ENCODE measurements around the gene HSPG2. TPM values are rescaled to one million over a fixed set of nuclear protein-coding genes. Genes with fewer than 3 reads are reported as not detected.
"Not testable (repeated sequence)": the region's sequence is repeated elsewhere in the genome, so short reads cannot be mapped to it uniquely, and the experiment has no call there.

The HSPG2 gene
- total RNA-seq, 1 donor from 2014 or later, result 0.91 TPM

DNA sequence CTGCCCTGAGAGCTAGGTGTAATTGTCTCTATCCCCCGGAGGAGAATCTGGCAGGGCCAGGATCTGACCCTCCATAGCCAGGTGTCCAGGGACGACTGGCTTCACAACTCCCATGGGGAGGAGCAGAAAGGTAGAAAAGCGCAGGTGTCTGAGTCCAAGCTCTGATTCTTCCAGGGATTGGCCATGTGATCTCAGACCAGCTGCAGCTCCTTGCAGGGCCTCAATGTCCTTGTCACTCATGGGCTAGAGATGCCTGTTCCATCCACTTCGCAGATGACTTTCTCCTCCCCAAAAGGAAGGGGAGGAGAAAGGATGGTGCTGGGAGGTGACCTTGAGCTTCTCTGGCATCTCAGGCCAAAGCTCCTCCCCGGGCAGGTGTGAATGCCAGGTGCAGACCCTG is 22.7 kb downstream of the HSPG2 start:
- intact Hi-C loops (cut with micrococcal nuclease), result no loop called here

- intact Hi-C loops (cut with micrococcal nuclease), result no loop called here
These were observed 23.3 kb downstream of the HSPG2 start for GRCh38 chr1:21913763-21914162.

- intact Hi-C loops (cut with micrococcal nuclease), result no loop called here
These were observed 23.9 kb downstream of the HSPG2 start for GRCh38 chr1:21913258-21913657.

DNA sequence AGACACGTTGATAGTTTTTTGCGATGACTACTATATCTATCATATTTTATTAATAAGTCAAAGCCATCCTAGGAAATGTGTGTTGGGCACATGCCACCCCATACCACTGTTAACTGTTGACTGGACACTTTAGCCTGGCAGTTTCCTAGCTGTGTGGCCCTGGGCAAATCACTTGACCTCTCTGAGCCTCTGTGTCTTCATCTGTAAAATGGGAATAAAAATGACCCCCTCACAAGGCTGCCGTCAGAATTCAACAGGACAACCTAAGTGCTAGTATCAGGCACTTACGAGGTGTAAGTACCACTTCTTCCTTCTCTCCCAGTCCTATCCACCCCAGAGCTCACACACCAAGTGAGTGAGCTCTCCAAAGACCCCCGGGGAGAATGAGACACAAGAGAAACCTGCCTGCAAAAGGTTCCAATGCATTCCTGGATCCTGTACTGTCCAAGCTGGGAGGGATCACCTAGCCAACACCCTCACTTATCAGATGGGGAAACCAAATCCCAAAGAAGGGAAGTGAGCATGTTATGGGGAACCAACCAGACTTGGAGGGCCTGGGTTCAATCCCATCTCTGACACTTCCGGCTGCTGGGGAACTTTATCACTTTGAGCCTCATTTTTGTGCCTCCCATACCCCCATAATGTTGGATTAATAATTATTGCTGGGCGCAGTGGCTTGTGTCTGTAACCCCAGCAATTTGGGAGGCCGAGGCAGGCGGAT is 24.9 kb downstream of the HSPG2 start:
- intact Hi-C loops (cut with micrococcal nuclease), result no loop called here

- intact Hi-C loops (cut with micrococcal nuclease), result no loop called here
These were observed 25.7 kb downstream of the HSPG2 start for GRCh38 chr1:21911205-21912001.

DNA sequence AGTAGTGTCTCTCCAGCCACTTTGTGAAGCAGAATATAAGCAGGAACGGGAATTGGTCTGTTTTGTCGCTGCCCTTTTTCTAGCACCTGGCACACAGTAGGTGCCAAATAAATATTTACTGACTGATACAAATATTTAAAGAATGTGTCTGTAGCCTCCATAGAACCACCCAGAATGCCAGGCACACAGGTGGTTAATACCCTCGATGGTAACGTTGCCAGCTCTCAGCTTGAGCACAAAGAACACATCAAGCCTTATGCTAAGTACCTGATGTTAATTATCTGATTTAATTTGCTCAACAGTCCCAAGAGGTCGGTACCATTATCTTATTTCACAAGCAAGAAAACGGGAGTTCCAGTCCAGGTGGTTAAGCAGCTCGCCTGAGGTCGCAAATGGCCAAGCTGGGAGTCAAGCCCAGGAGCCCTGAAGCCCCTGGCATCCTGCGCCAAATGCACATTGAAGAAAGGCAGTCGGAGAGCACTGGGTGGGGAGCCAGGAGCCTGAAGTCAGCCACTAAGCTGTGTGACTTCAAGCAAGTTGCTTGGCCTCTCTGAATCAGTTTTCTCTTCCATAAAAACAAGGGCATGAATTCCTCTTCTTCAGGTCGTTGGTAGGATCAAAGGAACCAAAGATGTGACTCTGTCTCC is 26.4 kb downstream of the HSPG2 start:
- intact Hi-C loops (cut with micrococcal nuclease), result no loop called here

DNA sequence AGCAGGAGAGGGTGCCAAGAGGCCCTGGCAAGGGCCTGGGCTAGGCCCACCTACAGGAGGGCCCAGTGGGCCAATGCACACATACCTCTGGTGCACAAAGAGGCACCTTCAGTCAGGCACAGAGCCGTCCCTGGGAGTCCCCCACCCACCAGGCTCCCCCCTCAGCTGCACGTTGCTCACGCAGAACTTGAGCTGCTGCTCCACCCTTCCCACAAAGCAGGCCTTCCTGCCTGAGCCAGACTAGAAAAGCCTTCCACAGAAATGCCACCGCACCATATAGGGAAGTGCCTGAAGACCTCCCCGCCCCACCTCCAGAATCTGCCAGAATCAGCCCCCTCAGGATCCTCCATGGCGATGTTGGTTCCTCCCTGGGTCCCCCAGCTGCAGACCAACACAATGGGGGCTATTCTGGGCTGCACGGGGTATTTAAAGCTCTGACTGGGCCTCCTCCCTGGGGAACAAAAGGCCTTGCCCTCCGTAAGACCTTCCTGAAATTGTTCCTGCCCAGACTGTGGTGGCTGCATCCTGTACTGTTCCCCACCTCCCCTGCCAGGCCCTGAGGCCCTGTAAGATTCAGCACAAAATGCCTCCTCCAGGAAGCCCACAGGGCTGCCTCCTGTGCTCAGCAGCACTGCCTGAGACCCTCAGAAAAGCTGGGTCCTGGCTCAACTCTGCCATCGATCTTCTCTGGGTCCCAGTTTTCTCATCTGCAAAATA is 27.2 kb downstream of the HSPG2 start:
- intact Hi-C loops (cut with micrococcal nuclease), result no loop called here

DNA sequence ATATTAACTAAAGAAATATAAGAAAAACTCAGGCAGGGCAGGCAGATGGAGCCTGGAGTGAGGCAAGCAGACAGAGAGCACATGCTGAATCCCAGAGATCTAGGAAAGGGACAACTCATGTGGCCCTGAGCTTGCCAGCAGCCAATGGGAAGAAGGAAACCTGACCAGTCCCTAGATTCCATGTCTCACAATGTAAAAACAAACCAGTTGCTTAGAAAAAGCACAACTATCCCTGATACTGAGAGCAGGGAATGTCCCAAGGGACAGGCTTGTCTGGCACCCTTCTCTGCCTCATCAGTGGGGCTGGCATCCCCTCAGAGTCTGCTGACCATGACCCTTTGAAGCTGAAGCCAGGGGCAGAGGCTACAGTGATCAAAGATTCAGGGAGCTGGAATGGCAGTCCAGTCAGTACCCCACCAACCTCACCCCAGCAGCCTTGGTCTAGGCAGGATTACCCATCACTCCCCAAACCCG is 27.8 kb downstream of the HSPG2 start:
- intact Hi-C loops (cut with micrococcal nuclease), result no loop called here

DNA sequence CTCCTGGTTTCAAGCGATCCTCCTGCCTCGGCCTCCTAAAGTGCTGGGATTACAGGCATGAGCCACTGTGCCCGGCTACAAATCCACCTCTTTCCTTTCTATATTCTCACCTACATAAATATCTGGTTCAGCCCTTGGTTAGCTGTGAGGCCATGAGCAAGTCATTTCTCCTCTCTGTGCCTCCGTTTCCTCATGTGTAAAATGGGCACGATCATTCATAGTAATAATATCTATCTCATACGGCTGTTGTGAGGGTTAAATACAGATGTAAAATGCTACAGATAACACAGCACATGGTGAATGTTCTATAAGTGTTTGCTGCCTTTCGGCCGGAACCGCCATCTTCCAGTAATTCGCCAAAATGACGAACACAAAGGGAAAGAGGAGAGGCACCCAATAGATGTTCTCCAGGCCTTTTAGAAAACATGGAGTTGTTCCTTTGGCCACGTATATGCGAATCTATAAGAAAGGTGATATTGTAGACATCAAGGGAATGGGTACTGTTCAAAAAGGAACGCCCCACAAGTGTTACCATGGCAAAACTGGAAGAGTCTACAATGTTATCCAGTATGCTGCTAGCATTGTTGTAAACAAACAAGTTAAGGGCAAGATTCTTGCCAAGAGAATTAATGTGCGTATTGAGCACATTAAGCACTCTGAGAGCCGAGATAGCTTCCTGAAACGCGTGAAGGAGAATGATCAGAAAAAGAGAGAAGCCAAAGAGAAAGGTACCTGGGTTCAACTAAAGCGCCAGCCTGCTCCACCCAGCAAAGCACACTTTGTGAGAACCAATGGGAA is 29.2 kb downstream of the HSPG2 start:
- intact Hi-C loops (cut with micrococcal nuclease), result not testable (repeated sequence)

DNA sequence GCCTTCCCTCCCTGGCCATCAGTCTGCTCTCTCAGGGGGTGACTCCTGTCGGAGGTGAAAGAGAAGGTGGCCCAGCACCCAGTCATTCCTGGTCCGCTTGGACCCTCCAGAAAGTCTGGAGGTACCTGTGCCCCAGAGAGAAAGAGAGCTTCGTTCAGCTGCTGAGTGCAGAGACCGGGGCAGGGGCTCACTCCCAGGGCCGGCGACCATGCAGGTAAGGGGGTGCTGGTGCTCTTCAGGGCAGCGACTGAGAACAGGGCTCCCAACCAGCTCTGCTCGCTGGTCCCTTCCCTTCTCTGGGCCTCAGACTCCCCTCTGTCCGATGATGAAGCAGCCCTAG is 30.1 kb downstream of the HSPG2 start:
- intact Hi-C loops (cut with micrococcal nuclease), result no loop called here

DNA sequence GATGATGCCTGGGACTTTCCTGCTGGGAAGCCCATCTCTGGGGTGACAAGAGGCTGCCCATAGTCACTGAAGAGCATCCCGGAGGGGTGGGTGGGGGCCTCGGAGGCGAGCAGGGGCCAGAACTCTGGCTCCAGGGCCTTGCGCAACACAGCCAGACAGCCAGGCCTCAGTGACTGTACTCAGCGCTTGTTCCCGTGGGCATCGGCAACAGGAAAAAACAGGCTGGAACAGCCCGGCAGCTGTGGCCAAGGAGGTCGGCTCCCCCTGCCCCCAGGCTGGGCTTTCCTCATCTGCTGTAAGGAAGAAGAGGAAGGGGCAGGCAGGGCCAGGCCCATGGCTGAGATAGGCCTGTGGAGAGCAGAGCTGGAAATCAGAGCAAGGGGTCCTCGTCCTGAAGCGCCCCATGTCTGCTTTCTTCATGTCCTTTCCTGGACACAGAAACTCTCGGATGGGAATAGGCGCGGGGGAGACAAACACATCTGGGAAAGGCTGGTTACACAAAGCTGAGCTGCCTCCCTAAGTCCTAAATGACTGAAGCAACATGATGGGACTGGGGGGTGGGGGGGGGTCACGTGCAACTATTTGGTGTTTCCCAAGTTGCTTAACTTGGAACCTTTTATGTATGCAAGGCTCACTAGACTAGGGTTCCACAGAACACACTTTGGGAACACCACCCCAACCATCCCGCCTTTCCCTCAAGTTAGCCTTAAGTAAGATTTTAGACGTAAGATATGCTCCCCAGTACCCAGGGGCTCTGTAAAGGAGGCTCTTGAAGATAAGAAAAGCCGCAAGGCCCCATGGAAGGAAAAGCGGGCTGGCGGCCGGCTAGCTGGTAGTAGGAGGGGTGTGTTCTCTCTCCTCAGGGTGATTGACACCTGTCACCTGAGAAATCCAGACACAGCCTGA is 30.7 kb downstream of the HSPG2 start:
- intact Hi-C loops (cut with micrococcal nuclease), result no loop called here

DNA sequence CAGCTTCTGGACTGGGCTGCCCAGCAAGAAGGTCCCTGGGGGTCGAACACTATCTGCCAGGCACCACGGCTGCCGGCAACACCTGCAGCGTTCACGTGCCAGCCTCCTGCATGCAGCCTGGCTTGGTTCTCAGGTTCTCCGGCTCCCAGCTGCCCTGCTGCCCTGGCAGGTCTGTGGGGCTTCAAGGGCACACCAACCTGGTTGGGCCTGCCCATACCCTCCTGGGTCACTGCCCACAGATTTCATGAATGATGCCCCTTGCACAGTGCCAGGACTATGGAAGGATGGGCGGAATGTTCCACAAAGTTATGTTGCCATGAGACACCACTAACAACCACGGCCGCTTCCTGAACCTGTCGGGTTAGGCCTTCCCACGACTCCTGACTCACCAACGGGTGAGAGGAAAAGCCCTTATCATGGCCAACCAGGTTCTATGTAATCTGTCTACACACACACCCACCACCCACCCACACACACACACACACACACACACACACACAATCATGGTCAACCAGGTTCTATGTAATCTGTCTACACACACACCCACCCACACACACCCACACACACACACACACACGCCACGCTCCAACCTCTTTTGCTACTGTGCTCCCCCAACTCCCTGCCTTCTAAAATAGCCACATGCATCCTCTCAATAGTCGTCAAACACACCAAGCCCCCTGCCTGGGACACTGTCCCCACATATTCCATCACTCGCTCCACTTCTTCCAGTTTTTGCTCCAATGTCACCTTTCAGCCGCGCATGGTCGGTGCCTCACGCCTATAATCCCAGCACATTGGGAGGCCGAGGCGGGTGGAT is 32.2 kb downstream of the HSPG2 start:
- intact Hi-C loops (cut with micrococcal nuclease), result no loop called here

- intact Hi-C loops (cut with micrococcal nuclease), result no loop called here
These were observed 32.7 kb downstream of the HSPG2 start for GRCh38 chr1:21904454-21904703.

DNA sequence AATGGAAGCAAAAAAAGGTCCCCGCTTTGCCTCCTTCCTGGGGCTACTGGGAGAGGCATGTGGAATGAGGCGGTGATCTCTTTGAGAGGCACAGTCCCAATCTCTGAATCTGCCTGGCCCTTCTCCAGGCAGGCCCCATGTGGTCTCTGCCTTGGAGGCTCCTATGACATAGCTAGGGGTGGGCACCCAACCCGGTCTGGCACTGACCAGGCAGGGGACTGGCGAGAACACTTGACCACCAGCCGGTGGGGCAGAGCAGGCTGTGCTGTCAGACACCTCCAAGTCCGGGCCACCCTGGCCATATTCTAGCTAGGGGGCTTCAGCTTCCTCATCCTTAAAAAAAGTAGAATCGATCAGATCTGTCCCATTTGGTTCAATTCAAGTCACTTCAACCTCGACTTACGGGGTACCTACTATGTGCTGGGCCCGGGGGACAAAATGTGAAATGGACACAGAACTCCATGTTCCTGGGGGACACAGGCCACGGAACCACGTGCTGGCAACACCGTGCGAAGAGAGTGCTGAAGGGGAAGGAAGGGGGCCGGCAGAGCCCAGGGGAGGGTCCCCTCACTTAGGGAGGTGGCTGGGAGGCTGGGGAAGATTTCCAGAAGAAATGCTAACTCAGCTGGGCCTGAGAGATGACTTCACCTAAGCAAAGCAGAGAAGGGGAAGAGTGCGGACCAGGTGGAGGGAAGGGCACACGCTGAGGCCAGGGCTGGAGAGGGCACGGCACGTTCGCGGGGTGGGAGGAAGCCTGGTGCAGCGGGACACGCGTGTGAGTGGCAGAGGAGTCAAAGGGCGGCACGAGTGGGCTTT is 33.3 kb downstream of the HSPG2 start:
- intact Hi-C loops (cut with micrococcal nuclease), result no loop called here

DNA sequence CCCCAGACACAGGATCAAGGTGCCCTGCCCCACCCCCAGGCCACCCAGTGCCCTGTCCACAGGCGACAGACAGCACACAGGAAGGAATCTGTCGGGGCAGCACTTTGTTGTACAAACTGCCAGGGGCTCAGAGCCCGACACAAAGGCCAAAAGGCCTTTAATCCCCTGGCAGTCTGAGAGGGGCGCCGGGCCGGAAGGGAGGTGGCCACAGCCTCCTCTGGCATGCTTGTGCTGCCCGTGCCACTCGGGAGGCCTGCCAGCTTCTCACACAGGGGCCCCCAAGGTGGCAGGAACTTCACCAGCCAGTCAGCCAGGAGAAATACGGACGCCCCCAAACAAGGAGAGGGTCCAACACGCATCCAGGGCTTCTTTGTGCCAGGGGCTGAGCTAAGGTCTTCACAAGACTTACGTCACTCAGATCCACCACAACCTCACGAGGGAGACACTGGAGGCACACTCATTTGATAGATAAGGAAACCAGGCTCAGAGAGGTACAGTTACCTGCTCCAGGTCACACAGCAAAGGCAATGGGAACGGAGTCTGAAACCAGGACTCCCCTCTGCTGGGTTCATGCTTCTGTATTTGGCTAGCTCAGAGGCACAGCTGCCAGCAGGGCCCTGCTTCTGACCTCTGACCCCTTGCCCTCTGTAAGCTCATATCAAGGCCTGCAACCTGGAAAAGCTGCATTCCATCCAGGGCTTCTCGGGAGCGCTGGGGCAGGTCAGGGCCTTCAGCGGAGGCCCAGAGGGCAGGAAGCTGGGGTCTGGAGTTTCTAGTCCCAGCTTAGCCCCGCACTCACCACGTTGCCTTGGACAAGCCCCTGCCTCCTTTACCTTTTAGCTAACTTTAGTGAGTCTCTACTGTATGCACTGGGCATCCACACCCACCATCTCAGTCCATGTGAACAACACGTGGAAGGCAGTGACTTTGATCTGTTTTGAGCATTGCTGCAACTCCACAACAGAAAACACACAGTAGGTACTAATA is 34.8 kb downstream of the HSPG2 start:
- intact Hi-C loops (cut with micrococcal nuclease), result no loop called here

GRCh38 chr1:21901473-21901847 is 35.6 kb downstream of the HSPG2 start:
- intact Hi-C loops (cut with micrococcal nuclease), result no loop called here

- intact Hi-C loops (cut with micrococcal nuclease), result no loop called here
These were observed 36.2 kb downstream of the HSPG2 start for GRCh38 chr1:21900766-21901472.
